GM12878 (cell line): ENCODE results near the gene MEX3C. TPM values are rescaled to one million over a fixed set of nuclear protein-coding genes. Genes with fewer than 3 reads are reported as not detected.

Source experiments
- ATAC-seq: fragments of 200-7000 bp; cut with Tn5 transposase; 3 replicates; pipeline ENCODE4 v1.9.1; 2020; ENCODE audit warnings: mild to moderate bottlenecking, moderate library complexity
- BruUV-seq: library from RNA; stranded (reverse); fragments of 400-500 nt; replicated peaks from 2 replicates; lab custom pipeline; 2021; lab: Mats Ljungman, UMichigan
- CTCF ChIA-PET: fragments of 300-600 bp; sonication (Branson Sonifier 250); formaldehyde crosslinking; extraction: SDS; loops from one replicate; lab custom pipeline; 2021; ENCODE audit warnings: inconsistent platforms; lab: Yijun Ruan, JAX
- POLR2A ChIA-PET: fragments of 350-600 bp; formaldehyde crosslinking; extraction: SDS; loops from one replicate; lab custom pipeline; 2021; ENCODE audit warnings: inconsistent platforms; lab: Charles Lee
- RAD21 ChIA-PET: fragments of 300-600 bp; sonication (Branson Sonifier 250); formaldehyde crosslinking; loops from one replicate; lab custom pipeline; 2023; ENCODE audit warnings: antibody characterized with exemption; ENCODE audit not compliant: unreplicated experiment; lab: Charles Lee
- SMC1A ChIA-PET: fragments of 300-600 bp; sonication (Branson Sonifier 250); formaldehyde crosslinking; loops from one replicate; lab custom pipeline; 2023; ENCODE audit not compliant: unreplicated experiment, uncharacterized antibody; lab: Charles Lee
- DNase-seq: peaks from one replicate; pipeline ENCODE4 v3.0.0-alpha.2; 2011; ENCODE audit warnings: low read depth, low spot score
- FAIRE-seq: peaks from 3 replicates; lab custom pipeline; 2011; peaks lifted over from hg19 to GRCh38; lab: Jason Lieb, UNC
- H2AFZ ChIP-seq: 2 replicates; pipeline ENCODE4 v1.6.0; 2011; ENCODE audit warnings: low read depth, low read length, control low read depth; ENCODE audit not compliant: control insufficient read depth
- H3K27ac ChIP-seq: 2 replicates; pipeline ENCODE4 v1.5.1; 2011; ENCODE audit warnings: control low read depth; ENCODE audit not compliant: control insufficient read depth, insufficient read depth
- H3K27me3 ChIP-seq, 2 experiments: replicated peaks in 1 of 2; 2 replicates each; pipeline versions ENCODE4 v1.6.0 to v1.6.1; 2011; ENCODE audit warnings: low read length in 1 of 2; ENCODE audit not compliant: control insufficient read depth in 2 of 2, insufficient read depth in 2 of 2
- H3K36me3 ChIP-seq, 2 experiments: 2 replicates each; pipeline ENCODE4 v1.5.1; 2011; ENCODE audit warnings: low read length in 1 of 2; ENCODE audit not compliant: control insufficient read depth in 2 of 2, insufficient read depth in 2 of 2
- H3K4me1 ChIP-seq: 2 replicates; pipeline ENCODE4 v1.6.1; 2011; ENCODE audit warnings: mild to moderate bottlenecking, low read length, moderate library complexity, mixed read lengths; ENCODE audit not compliant: control insufficient read depth, insufficient read depth
- H3K4me2 ChIP-seq: 2 replicates; pipeline ENCODE4 v1.6.0; 2011; ENCODE audit warnings: control low read depth; ENCODE audit not compliant: control insufficient read depth, insufficient read depth
- H3K4me3 ChIP-seq: fragments of 200-600 bp; sonication (generic); 2 replicates; pipeline ENCODE4 v1.5.1; 2016
- H3K79me2 ChIP-seq: 2 replicates; pipeline ENCODE4 v1.6.0; 2011; ENCODE audit warnings: low read length; ENCODE audit not compliant: control insufficient read depth, insufficient read depth
- H3K9ac ChIP-seq: 2 replicates; pipeline ENCODE4 v1.8.0; 2011; ENCODE audit warnings: low read length, control low read depth, mixed read lengths; ENCODE audit not compliant: control insufficient read depth, insufficient read depth
- H3K9me3 ChIP-seq: replicated peaks from 3 replicates; pipeline ENCODE4 v1.5.1; 2011; ENCODE audit warnings: mild to moderate bottlenecking, low read length; ENCODE audit not compliant: control insufficient read depth, insufficient read depth
- H4K20me1 ChIP-seq: 2 replicates; pipeline ENCODE4 v1.6.0; 2011; ENCODE audit not compliant: control insufficient read depth, insufficient read depth
- ATF2 ChIP-seq: IDR thresholded peaks from 2 replicates; pipeline ENCODE4 v1.6.1; 2012; ENCODE audit warnings: low read length, inconsistent platforms
- CHD4 ChIP-seq: fragments of 200-600 bp; sonication (generic); IDR thresholded peaks from 2 replicates; pipeline ENCODE4 v1.6.1; 2016; ENCODE audit warnings: mild to moderate bottlenecking
- CREB1 ChIP-seq: IDR thresholded peaks from 2 replicates; pipeline ENCODE4 v1.6.1; 2012; ENCODE audit warnings: low read depth, mild to moderate bottlenecking, inconsistent platforms
- HDGF ChIP-seq: fragments of 450-650 bp; IDR thresholded peaks from 2 replicates; pipeline ENCODE4 v1.6.1; 2016; ENCODE audit warnings: antibody characterized with exemption
- MYC ChIP-seq: IDR thresholded peaks from 2 replicates; pipeline ENCODE4 v1.6.1; 2011; ENCODE audit warnings: mild to moderate bottlenecking, low read length, moderate library complexity, inconsistent platforms; ENCODE audit not compliant: insufficient read depth, insufficient replicate concordance, insufficient read length, severe bottlenecking
- YBX1 ChIP-seq: fragments of 450-650 bp; IDR thresholded peaks from 2 replicates; pipeline ENCODE4 v1.6.1; 2016; ENCODE audit warnings: antibody characterized with exemption
- ZNF24 ChIP-seq: fragments of 450-650 bp; IDR thresholded peaks from 2 replicates; pipeline ENCODE4 v1.6.1; 2017; ENCODE audit warnings: antibody characterized with exemption, mild to moderate bottlenecking
- WGBS: methylation state at CpG from one replicate; pipeline ENCODE4 v1.1.6; 2016; ENCODE audit warnings: low lambda C conversion rate; ENCODE audit not compliant: insufficient replicate concordance, insufficient coverage; ENCODE audit errors: missing lambda C conversion rate; 5-methylcytosine and 5-hydroxymethylcytosine counted together
- in situ Hi-C: fragments of 300-500 bp; cut with MboI; formaldehyde crosslinking; loops from 9 replicates; pipeline ENCODE4 v1.14.3; 2018; ENCODE audit warnings: mixed read lengths
- intact Hi-C: fragments of 100-400 bp; cut with micrococcal nuclease; formaldehyde crosslinking; loops from one replicate; pipeline ENCODE4 v1.14.2; 2022; ENCODE audit not compliant: unreplicated experiment
- polyA plus RNA-seq, 11 experiments: library from polyadenylated mRNA; depleted of rRNA in 4 of 11; unstranded in 6 of 11; stranded (reverse) in 5 of 11; fragments of >200 nt; fragmentation: Nextera tagmentation in 4 of 11; fragmentation: Illumina TruSeq in 1 of 11; extraction: Ambion mirVana in 4 of 11; extraction: Trizol in 1 of 11; gene quantifications; 1 replicate in 1 of 11; 2 replicates in 10 of 11; pipeline versions ENCODE4 v1.2.1 to v1.2.3, GENCODE V29; 2011 to 2016; ENCODE audit warnings: inconsistent platforms in 2 of 11, missing spikeins in 2 of 11, low read depth in 1 of 11
- total RNA-seq, 4 experiments: library from RNA; depleted of rRNA in 3 of 4; stranded (reverse); fragments of >200 nt in 3 of 4; fragmentation: Illumina TruSeq in 1 of 4; extraction: Trizol in 1 of 4; gene quantifications; 2 replicates each; pipeline versions ENCODE4 v1.2.1 to v1.2.3, GENCODE V29; 2013 to 2021

The MEX3C gene
- total and polyA plus RNA-seq, 10 of the 15 experiments (the other 5 are each of a cell fraction or from before 2014, with no cell fraction given) = 6.7 to 48.8 (median 21.3) TPM

GRCh38 chr18:51182824-51183223, 14.7 kb downstream of the MEX3C start (continued):
- TF ChIP-seq MYC (no peak), YBX1 (no peak), ATF2 (no peak), CREB1 (no peak), HDGF (no peak)

- no peak overlapping the region for H3K4me3 ChIP-seq
- ChIA-PET RAD21 (interaction anchor here (1.2 kb wide), 1 partner anchor 23 kb away, joined by 5 read pairs; no protein-coding TSS in a partner anchor), SMC1A (interaction anchor here (1.2 to 2.2 kb wide), 4 partner anchors 12 to 21 kb away, joined by 3 to 6 read pairs (median 4); no protein-coding TSS in a partner anchor), POLR2A (interaction anchor here (0.6 to 1.4 kb wide), 6 partner anchors 12 to 31 kb away, joined by 3 read pairs; partner anchors contain the start of gene MEX3C), CTCF (interaction anchor here (0.9 to 1.0 kb wide), 2 partner anchors 9 to 11 kb away, joined by 3 to 4 read pairs; no protein-coding TSS in a partner anchor)
- BruUV-seq = no TSS peak
- H3K4me2 ChIP-seq = peak overlapping the region; percentile 57
- no peaks in the 10 kb centered on the region for H3K27me3 ChIP-seq
- H2AFZ ChIP-seq = no peak overlapping the region
- peak overlapping the region; percentile 10 for H3K27ac ChIP-seq
- peaks cover 8% of the 10 kb centered on the region for H3K79me2 ChIP-seq
- intact Hi-C loops (no loop called here), in situ Hi-C loops (no loop called here)
- no peaks in the 10 kb centered on the region for H4K20me1 ChIP-seq
- peaks cover 22% of the 10 kb centered on the region for H3K4me1 ChIP-seq
- H3K9me3 ChIP-seq = no peaks in the 10 kb centered on the region
- no peak overlapping the region for H3K9ac ChIP-seq
- DNase-seq = no peak
- ATAC-seq = no peak; the same call in 1 of the 3 replicates
- 46% methylated on average over 1 of the region's 1 CpG for WGBS
- H3K36me3 ChIP-seq = peaks cover 8 to 13% of the 10 kb centered on the region in 2 experiments
- TF ChIP-seq ZNF24 (no peak), CHD4 (no peak), ATF2 (peak; percentile 30; the same call in 1 of the 2 replicates)
- FAIRE-seq = no peak
These were observed 25.7 kb downstream of the MEX3C start for GRCh38 chr18:51171625-51172259.
